GM18909 (cell line): ENCODE measurements around the gene CUL9.
A peak's percentile ranks its signal among the peaks of the same experiment; 100 is the strongest.

Source experiments
- ATAC-seq: cut with Tn5 transposase; IDR thresholded peaks from one replicate; pipeline ENCODE4 v1.9.1; 2021; ENCODE audit warnings: mild to moderate bottlenecking; ENCODE audit not compliant: unreplicated experiment, poor library complexity

The CUL9 gene

DNA sequence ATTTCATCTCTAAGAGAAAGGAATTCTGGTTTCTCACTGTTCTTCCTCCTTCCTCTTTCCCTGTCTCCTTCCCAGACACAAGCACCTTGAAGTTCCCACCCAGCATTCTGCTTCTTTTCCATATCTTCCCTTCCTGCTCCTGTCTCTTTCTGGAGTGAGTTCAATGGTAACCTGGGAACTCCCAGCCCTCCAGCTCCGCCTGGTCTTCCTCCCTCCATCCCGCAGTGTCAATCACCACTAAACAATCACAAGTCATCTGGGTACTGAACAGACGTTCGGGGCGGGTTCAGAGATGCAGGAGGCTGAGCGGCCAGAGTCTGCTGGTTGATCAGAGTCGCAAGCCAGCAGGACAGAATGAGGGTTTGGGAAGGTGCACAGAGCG is 69.0 kb downstream of the CUL9 start:
- no peak for ATAC-seq

DNA sequence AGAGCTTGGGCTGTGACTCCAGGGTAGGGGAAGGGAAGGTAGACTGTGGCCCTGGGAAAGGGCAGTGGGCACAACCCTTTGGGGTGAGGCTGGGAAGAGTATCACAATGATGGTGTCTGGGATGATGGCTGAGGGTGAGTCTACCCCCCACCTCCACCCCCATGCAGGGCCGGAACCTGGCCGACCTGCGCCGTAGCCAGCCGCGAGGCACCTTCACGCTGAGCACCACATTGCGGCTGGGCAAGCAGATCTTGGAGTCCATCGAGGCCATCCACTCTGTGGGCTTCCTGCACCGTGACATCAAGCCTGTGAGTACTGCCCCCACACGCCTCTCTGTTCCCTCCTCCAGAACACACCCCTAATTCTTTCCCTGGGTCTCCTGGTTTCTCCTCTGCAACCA is 71.4 kb downstream of the CUL9 start:
- ATAC-seq: no peak

DNA sequence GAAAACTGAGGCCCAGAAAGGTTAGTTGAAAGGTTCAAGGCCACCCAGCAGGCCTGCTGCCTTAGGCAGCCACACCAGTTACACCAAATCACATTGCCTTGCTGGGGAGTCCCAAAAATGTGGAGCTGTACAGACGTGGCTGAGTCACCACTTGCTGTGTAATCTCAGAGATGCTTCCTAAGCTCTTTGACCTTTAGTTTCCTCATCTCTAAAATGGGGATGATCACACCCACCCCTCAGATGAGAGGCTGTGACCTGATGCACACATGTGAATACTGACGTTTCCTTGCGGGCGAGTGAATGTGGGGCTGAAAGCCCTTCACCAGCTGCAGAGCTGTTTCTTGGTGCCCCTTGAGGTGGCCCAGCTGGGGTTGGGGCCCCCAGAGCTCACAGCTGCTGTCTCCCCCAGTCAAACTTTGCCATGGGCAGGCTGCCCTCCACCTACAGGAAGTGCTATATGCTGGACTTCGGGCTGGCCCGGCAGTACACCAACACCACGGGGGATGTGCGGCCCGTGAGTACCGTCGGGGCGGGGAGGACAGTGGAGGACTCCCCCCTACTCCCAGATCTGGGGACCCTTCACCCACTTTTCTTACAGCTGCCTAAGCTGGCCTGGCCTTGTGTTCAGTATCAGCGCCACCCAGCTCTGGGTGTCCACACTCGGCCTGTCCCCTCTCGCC is 72.3 kb downstream of the CUL9 start:
- ATAC-seq: no peak

DNA sequence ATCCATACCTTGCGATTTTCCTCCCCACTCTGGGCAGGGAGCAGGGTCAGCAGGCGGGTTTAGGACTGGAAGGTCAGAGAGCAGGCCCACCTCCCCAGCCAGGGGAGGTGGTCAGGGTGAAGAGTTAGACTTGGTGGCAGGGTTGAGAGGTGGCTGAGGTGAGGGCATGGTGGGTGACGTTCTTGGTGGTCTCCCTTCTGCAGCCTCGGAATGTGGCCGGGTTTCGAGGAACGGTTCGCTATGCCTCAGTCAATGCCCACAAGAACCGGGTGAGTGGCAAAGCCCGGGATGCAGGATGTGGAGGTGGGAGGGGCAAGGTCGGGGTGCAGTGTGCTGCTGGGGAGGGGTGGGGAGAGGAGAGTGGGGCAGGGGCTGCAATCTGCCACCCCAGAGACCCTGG is 72.8 kb downstream of the CUL9 start:
- no peak for ATAC-seq

DNA sequence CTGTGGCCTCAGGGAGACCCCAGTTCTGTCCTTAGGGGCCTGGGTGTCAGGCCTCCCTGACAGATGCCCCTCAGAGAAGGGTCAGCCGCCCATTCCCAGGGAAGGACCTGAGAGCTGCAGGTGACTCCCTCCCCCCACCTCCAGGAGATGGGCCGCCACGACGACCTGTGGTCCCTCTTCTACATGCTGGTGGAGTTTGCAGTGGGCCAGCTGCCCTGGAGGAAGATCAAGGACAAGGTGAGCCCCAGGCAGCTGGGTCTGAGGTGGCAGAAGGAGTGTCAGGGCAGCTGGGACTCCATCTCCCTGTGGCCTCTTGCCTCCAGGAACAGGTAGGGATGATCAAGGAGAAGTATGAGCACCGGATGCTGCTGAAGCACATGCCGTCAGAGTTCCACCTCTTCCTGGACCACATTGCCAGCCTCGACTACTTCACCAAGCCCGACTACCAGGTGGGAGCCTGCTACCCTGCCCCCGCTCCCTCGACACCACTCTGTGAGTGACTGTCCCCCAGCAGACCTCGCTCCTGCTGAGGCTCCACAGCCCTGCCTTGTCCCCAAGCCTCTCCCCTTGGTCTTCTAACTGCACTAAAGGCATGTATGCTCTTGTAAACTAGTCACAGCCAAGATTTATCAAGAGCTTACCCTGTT is 73.5 kb downstream of the CUL9 start:
- ATAC-seq: no peak

DNA sequence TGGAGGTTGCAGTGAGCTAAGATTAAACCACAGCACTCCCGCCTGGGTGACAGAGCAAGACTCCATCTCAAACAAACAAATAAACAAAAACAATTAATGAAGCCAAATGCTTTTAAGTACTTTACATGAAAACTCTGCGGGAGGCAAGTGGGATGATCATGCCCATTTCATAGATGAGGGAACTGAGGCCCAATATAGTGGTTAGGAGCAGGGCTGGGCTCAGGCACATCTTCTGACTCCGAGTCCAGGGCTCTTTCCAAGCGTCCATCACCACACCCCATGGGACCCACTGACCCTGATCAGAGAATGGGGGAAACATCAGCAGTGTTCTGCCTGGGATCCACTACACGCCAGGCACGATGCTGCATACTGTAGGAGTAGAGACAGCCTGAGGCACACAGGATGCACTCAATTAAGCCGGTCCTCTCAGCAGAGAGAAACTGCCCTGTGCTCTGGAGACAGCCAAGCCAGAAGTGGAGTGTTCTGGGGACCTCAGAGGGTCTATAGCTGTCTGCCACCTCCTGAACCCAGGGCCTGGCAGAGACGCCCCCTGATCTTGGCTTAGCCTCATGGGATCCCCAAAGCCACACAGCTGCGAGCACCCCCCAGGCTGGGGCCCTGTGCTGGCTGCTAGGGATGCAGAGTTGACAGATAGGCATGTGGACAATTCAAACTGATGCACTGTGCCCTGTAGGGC is 74.8 kb downstream of the CUL9 start:
- ATAC-seq: no peak

GRCh38 chr6:43257367-43258145 is 75.6 kb downstream of the CUL9 start:
- no peak for ATAC-seq

- no peak for ATAC-seq
These were observed 76.2 kb downstream of the CUL9 start for GRCh38 chr6:43258180-43258579.

DNA sequence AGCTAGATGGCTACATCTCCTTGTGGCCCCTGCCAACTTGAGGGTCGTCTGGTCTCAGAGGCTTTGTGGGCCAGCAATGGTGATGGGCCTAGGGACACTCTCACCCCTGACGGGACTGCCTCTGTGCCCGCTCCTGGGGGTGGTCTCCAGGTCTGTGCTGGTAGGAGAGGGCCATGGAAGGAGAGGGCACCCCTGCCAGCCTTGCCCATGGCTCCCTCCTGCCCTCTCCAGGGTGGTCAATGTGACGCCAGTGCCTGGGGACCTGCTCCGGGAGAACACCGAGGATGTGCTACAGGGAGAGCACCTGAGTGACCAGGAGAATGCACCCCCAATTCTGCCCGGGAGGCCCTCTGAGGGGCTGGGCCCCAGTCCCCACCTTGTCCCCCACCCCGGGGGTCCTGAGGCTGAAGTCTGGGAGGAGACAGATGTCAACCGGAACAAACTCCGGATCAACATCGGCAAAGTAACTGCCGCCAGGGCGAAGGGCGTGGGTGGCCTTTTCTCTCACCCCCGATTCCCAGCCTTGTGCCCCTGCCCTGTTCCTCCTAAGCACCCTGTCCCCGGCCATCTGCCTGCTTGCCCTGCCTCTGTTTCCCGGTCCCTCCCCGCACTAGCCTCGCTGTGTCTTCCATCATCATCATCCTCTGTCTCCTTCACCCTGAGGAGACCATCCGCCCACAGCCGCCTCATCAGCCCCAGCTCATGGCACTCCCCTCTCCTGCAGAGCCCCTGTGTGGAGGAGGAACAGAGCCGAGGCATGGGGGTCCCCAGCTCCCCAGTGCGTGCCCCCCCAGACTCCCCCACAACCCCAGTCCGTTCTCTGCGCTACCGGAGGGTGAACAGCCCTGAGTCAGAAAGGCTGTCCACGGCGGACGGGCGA is 77.1 kb downstream of the CUL9 start:
- no peak for ATAC-seq

GRCh38 chr6:43260791-43261190 is 78.8 kb downstream of the CUL9 start:
- no peak for ATAC-seq

GRCh38 chr6:43261198-43261597 is 79.2 kb downstream of the CUL9 start:
- ATAC-seq: no peak

DNA sequence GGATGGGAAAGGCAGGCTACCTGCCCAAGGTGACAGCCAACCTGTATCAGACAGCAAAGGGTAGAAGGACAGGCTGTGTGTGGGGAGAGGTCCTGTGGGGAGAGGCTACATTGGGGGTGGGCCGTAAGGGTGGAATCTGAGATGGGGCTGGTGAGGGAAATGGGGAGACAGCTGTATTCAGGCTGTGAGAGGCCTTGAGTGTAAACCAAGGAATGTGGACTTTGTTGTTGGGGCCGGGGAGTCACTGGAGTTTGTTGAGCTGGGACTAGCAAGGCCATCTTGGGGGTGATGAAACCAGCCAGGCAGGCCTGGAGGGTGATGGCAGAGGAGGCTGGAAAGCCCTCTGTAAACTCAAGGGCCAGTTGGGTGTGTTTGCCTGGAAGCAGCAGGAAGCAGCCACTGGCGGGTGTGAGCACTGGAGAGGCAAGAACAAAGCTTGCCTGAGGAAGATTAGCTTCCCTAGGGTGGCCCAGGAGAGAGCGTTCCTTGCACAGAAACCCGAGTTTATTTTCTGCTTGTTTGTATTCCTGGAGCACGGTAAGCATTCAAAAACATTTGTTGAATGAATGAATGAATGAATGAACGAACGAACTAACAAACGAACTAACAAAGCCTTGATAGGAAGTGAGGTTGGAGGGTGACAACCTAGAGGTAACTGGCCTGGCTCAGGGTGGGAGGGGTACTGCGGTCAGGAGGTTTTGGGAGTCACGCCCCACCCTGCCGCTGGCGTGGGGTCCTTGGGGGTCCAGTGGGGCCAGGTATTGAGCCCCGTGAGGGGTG is 80.2 kb downstream of the CUL9 start:
- no peak for ATAC-seq

DNA sequence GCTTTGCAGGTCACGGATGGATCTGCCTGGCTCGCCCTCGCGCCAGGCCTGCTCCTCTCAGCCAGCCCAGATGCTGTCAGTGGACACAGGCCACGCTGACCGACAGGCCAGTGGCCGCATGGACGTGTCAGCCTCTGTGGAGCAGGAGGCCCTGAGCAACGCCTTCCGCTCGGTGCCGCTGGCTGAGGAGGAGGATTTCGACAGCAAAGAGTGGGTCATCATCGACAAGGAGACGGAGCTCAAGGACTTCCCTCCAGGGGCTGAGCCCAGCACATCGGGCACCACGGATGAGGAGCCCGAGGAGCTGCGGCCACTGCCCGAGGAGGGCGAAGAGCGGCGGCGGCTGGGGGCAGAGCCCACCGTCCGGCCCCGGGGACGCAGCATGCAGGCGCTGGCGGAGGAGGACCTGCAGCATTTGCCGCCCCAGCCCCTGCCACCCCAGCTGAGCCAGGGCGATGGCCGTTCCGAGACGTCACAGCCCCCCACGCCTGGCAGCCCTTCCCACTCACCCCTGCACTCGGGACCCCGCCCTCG is 80.9 kb downstream of the CUL9 start:
- no peak for ATAC-seq

DNA sequence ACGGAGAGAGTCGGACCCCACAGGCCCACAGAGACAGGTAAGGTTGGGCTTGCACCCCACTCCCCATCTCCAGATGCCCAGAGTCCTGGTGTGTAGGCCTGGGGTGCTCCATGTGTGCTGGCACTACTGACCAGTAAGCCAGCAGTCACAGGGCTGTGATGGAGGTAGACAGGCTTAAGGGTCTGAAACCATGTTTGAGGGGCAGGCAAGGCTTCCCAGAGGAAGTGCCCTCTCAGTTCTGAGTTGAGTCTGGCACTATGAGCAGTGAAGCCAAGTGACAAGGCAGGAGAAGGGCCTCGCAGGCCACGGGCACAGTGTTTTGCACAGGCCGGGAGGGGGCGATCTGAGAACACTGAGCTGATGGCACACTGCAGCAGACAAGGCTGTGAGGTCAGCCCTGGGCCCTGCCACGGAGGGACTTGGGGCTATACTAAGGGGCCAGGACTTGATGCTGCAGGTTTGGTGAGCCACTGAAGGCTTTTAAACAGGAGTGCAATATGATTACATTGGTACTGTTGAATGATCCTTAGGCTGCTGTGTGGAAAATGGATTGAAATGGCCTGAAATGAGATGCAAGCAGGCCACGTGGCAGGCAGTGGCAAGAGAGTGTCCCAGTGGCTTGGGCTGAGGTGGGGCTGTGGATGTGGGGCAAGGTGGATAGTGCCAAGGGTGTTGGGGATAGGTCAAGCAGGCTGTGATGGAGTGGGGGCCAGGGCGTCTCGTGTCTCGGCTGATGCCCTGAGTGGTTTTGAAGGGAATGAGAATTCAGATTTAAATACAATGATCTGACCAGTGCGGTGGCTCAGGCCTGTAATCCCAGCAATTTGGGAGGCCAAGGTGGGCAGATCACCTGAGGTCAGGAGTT is 81.5 kb downstream of the CUL9 start:
- peak; percentile 76 for ATAC-seq

DNA sequence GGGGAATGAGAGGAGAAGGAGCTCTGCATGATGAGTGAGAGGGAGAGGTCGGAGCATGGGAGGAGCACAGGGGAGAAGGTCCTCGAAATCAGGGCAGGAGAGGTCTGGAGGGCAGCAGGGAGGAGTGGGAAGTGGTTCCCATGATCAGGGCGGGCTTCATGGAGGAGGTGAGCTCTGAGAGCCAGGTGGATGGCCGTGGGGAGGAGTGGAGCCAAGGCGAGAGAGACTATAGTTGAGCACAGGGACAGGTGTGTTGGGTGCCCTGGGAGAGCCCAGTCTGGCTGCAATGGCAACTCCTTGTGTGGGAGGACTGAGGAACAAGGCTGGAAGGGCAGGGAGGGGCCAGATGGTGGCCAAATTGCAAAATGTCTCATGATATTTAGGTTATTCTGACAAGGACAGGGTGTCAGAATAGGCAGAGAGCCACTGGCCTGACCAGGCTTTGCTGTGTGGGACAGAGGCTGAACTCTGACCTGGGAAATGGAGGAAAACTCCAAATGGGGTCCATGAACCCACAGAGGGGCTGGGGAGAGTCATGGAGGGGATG is 82.7 kb downstream of the CUL9 start:
- ATAC-seq: no peak

DNA sequence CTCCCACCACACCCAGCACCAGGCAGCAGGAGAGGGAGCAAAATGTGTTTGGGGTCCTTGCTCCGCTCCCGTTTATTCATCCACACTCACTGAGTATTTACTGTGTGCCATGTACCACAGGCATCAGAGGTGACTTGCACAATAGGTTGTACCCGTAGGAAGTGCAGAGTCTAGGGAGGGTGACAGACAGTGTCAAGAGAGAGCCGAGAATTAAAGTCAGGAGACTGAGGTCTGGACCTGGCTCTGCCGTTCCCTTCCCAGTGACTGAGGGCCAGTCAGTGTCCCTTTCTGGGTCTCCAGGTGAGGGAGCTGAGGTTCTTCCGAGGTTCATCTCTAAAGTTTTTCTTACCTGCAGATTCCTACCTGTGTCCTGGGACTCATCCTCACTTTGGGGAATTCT is 83.6 kb downstream of the CUL9 start:
- ATAC-seq: no peak

GRCh38 chr6:43267619-43268354 is 85.8 kb downstream of the CUL9 start:
- no peak for ATAC-seq
